Activated CD8-positive, alpha-beta memory T cell treated with anti-CD3 and anti-CD28 coated beads, Interleukin-2, amount 50 U/mL, for 24 hours (primary cell): Measurements from ENCODE around the gene GRAMD2B.
"Not testable (repeated sequence)": the region's sequence is repeated elsewhere in the genome, so short reads cannot be mapped to it uniquely, and the experiment has no call there.

Source experiments
- DNase-seq: peaks from one replicate; pipeline ENCODE4 v3.0.0-alpha.2; 2020; ENCODE audit errors: extremely low read depth

Gene GRAMD2B

DNA sequence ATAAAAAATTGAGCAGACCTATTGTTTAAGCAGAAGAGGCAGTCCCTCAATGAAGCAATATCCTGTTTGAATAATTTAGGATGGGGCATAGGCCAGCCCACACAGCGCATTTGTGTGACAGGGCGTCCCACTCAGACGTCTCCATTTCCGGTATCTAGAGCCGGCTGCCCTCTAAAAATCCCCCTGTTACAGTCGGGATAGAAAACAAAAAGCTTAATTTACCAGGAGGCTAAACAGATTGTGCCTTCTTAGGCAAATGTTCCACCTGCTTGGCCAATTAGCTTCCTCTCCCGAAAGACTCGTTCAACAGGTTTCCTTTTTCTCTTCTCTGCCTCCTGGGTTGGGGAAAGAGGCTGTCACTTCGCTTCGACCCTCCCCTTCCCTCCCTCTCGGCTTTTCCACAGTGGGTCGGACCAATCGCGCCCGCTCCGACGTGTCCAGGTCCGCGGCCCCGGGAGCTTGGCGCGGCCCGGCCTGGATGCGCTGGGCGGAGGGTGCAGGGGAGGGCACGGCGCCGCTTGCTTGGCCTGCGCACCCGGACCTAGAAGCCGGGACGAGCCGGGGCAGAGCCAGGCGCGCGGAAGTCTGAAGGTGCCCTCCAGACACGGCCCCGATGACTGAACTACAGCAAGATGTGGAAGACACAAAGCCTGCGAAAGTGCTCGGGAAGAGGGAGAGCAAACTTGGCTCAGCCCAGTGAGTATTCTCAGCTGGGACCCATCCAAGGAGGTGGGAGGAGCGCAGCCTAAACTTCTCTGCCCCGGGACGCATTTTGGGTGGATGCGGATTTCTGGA lies at the start of gene GRAMD2B:
GRAMD2B (plus strand) TSS at position 416 of the 795 bp plus-strand sequence; CDS start at position 614, 198 bp downstream.
- DNase-seq: peak; percentile 44

GRCh38 chr5:126374109-126374416 lies 49.1 kb upstream of the GRAMD2B start:
- no peak for DNase-seq

DNA sequence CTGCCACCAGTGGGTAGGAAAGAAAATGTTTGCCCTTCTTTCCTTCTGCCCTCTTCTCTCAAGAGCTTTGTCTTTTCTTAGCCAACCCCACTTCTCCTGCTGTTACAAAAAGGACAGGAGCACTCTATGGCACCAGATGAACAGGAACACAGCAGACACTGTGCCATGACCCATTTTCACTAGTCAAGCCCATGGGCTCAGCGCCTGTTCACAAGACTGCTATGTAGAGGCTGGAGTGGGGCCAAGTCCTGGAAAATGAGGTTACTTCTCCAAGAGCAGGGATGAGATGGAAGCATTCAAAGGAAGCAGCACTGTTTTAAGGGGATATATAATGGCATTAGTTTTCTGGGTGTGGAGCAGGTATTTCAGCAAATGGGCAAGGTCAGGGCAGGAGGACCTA lies 46.8 kb upstream of the GRAMD2B start:
- no peak for DNase-seq

DNA sequence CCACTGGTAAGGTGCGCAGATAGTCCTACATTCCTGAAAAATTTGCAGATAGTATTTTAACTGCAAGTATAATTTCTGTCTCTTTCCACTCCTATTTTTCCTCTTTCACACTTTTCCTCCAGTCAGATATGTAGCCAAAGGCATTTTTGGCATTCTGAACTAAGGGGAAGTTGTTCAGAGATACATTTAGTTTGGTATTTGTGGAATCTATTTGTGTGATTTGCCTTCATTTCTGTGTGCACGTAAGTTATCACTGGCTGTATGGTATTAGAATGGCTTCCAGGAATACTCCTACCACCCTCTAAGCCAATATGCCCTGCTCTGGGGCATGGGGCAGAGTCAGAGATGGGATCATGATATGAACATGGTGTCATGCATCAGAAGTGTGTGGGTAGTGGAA lies 45.8 kb upstream of the GRAMD2B start:
- no peak for DNase-seq

DNA sequence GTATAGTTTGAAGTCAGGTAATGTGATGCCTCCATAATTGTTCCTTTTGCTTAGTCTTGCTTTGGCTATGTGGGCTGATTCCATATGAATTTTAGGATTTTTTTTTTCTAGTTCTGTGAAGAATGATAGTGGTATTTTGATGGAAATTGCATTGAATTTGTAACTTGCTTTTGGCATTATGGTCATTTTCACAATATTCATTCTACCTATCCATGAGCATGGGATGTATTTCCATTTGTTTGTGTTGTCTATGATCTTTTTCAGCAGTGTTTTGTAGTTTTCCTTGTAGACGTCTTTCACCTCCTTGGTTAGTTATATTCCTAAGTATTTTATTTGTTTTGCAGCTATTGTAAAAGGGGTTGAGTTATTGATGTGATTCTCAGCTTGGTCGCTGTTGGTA lies 42.9 kb upstream of the GRAMD2B start:
- DNase-seq: not testable (repeated sequence)

GRCh38 chr5:126383246-126383645 lies 40.0 kb upstream of the GRAMD2B start:
- DNase-seq: no peak

DNA sequence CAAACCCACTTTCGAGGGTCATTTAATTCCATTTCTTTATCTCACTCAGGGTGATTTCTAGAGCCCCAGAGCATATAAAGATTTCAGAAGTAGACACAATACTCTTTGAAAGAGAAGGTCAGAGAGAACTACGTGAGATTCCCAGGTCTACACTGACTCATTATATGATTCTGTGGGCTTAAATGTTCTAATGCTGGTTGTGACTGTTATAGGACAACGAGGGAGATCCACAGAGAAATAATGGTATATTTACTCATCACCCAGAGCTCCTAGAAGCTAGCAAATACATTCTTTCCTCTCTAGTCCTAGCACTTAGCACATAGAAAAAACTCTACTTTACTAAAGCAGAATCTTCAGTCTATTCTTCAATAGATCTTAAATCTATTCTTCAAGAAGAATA lies 39.4 kb upstream of the GRAMD2B start:
- no peak for DNase-seq

- no peak for DNase-seq
These were observed 38.2 kb upstream of the GRAMD2B start for GRCh38 chr5:126384985-126385384.

GRCh38 chr5:126385524-126386502 lies 37.4 kb upstream of the GRAMD2B start:
- no peak for DNase-seq

DNA sequence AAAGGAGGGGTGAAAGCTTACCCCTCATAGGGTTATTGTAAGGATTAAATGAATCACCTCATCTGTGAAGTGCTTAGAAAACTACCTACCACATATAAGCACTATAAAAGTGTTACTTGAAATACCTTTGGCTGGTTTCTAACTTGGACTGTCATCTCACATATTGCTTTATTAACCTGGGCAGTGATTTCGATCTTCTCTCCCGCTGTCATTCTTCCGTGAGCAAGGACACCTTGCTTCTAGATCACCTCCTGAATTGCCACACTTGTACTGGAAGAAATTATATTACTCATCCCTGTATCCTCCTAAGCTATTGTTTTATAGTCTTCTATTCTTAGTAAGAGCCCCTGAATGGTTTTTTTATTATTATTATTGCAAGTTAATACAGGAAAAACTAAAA lies 34.0 kb upstream of the GRAMD2B start:
- no peak for DNase-seq

DNA sequence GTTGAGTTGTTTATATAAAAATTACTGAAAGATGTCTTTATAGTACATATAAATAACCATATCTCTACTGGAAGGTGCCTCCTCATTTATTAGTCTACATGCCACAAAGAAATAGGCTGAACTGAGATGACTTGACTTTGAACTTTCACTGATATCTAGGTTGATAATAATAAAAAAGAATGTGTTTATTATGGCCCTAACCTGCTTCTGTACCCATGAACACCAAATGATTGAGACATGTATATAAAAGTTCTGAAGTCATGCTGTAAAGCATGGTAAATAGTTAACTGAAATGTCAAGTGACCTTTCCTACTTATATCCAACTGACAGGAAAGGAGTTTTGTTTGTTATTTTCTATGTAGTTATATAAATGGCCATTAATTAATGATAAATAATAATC lies 33.2 kb upstream of the GRAMD2B start:
- DNase-seq: no peak

- no peak for DNase-seq
These were observed 31.8 kb upstream of the GRAMD2B start for GRCh38 chr5:126391386-126391785.

- no peak for DNase-seq
These were observed 28.9 kb upstream of the GRAMD2B start for GRCh38 chr5:126394211-126394788.

DNA sequence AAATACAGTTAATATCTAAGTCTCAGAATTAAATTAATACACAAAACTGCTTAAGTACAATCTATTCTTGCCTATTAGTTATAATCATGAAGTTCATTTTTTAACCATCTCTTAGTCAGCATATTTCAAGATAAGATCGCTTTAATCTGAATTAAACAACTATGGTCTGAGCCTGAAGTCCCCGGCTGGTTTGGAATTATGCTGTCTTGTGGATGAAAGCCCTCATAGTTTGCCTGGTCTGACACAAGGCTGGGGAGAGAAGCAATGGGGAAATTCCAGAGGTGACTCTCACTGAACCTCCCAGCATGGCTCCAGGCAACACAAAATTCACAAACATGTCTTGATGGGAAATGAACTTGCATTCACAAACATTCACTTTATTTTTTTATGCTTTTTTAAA lies 28.0 kb upstream of the GRAMD2B start:
- no peak for DNase-seq

- DNase-seq: no peak
These were observed 27.6 kb upstream of the GRAMD2B start for GRCh38 chr5:126395605-126396004.

DNA sequence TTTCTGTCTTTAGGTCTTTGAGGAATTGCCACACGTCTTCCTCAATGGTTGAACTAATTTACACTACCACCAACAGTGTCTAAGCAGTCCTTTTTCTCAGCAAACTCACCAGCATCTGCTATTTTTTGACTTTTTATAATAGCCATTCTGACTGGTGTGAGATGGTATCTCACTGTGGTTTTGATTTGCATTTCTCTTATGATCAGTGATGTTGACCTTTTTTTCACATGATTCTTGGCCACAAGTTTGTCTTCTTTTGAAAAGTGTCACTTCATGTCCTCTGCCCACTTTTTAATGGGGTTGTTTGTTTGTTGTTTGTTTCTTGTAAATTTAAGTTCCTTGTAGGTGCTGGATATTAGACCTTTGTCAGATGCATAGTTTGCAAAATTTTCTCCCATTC lies 26.5 kb upstream of the GRAMD2B start:
- not testable (repeated sequence) for DNase-seq

GRCh38 chr5:126398791-126399190 lies 24.4 kb upstream of the GRAMD2B start:
- no peak for DNase-seq

GRCh38 chr5:126400621-126401251 lies 22.5 kb upstream of the GRAMD2B start:
- no peak for DNase-seq

GRCh38 chr5:126402621-126403555 lies 20.3 kb upstream of the GRAMD2B start:
- no peak for DNase-seq

DNA sequence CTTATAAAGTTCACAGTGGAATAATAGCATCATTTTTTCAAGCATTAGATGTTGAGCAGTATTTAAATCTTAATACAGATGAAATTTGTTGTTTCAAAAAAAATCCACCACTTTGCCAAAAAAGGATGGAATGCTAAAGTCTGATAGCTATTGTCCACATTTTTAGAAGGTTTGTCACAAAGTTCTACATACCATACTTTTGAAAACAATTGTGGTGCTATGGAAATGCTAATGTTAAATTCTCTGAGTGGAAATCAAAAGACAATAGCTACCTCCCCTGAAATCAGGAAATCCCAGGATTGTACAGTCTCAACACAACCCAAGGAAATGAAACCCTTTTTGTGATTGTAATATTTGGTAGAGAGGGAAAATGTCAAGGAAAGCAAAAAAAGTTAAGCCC lies 19.3 kb upstream of the GRAMD2B start:
- DNase-seq: no peak

DNA sequence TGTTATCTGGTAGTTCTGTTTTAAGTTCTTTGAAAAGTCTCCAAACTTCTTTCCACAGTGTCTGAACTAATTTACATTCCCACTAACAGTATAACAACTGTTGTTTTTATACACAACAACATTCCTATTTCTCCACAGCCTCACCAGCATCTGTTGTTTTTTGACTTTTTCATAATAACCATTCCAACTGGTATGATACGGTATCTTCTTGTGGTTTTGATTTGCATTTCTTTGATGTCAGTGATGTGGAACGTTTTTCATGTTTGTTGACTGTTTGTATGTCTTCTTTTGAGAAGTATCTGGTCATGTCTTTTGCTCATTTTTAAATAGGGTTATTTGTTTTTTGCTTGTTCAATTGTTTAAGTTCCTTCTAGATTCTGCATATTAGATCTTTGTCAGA lies 12.6 kb upstream of the GRAMD2B start:
- no peak for DNase-seq
